Breast epithelium (tissue), 4 donors: ENCODE measurements around the gene DLX6. TPM values are rescaled to one million over a fixed set of nuclear protein-coding genes. Genes with fewer than 3 reads are reported as not detected.

Source experiments
- DNase-seq, 2 donors: peaks; one replicate each; pipeline ENCODE4 v3.0.0-alpha.2; 2019; ENCODE audit warnings: low spot score in 2 of 2
- H3K27ac ChIP-seq, 2 donors: fragments of 200-600 bp; sonication (generic) in 1 of 2; one replicate each; pipeline ENCODE4 v1.5.1; 2016 to 2019; ENCODE audit warnings: mild to moderate bottlenecking in 1 of 2
- H3K27me3 ChIP-seq, 2 donors: fragments of 200-600 bp; sonication (generic) in 1 of 2; one replicate each; pipeline versions ENCODE4 v1.5.1 to v1.6.0; 2017 to 2019; ENCODE audit warnings: control low read depth in 1 of 2, mild to moderate bottlenecking in 1 of 2
- H3K36me3 ChIP-seq: fragments of 200-600 bp; one replicate; pipeline ENCODE4 v1.5.1; 2019
- H3K4me1 ChIP-seq, 2 donors: fragments of 200-600 bp; sonication (generic); one replicate each; pipeline ENCODE4 v1.5.1; 2016 to 2019; ENCODE audit warnings: control low read depth in 1 of 2
- H3K4me3 ChIP-seq, 3 donors: fragments of 200-600 bp; sonication (generic); 1 replicate in 2 of 3; 2 replicates in 1 of 3; pipeline ENCODE4 v1.5.1; 2016 to 2019; ENCODE audit warnings: mild to moderate bottlenecking in 3 of 3, moderate library complexity in 2 of 3
- H3K9me3 ChIP-seq, 2 donors: fragments of 200-600 bp; sonication (generic) in 1 of 2; one replicate each; pipeline ENCODE4 v1.5.1; 2016 to 2019; ENCODE audit warnings: control low read depth in 1 of 2
- CTCF ChIP-seq, 3 donors: fragments of 450-650 bp; IDR thresholded peaks; one replicate each; pipeline ENCODE4 v1.5.1; 2016 to 2017; ENCODE audit warnings: antibody characterized with exemption in 3 of 3, mild to moderate bottlenecking in 3 of 3, moderate library complexity in 3 of 3
- POLR2A ChIP-seq: fragments of 450-650 bp; IDR thresholded peaks from one replicate; pipeline ENCODE4 v1.6.1; 2016; ENCODE audit warnings: antibody characterized with exemption, mild to moderate bottlenecking, moderate library complexity
- POLR2AphosphoS5 ChIP-seq, 3 donors: sonication (generic); formaldehyde crosslinking; IDR thresholded peaks; one replicate each; pipeline ENCODE4 v1.6.1; 2017; ENCODE audit warnings: antibody characterized with exemption in 3 of 3
- intact Hi-C: fragments of 100-400 bp; cut with DNase I; formaldehyde crosslinking; loops from one replicate; pipeline ENCODE4 v1.15.1; 2023; ENCODE audit warnings: low total_unique reads
- total RNA-seq, 3 donors: library from RNA; depleted of rRNA; stranded (reverse); fragments of >200 nt; gene quantifications; one replicate each; pipeline ENCODE4 v1.1.0, GENCODE V29; 2016

Gene DLX6
- total RNA-seq, 3 donors from 2014 or later, result under 0.01 TPM; not detected in 2

- Histone ChIP-seq H3K4me3 (no peak overlapping the region), H3K4me1 (no peaks in the 10 kb centered on the region), H3K27ac (no peak overlapping the region), H3K36me3 (no peaks in the 10 kb centered on the region), H3K27me3 (peaks cover 8 to 98% of the 10 kb centered on the region in 2 donors), H3K9me3 (no peaks in the 10 kb centered on the region)
- no peak for DNase-seq
- no peak for TF ChIP-seq POLR2A
- no peak for TF ChIP-seq POLR2AphosphoS5 (IDR thresholded peaks at IDR 0.05)
- TF ChIP-seq CTCF (IDR thresholded peaks at IDR 0.05), result no peak
- intact Hi-C loops, result loop anchor here (5.0 kb wide), 1 partner anchor 510 kb away; no protein-coding TSS in a partner anchor
Observed at GRCh38 chr7:97007583-97007861, 2.2 kb downstream of the DLX6 start.

- Histone ChIP-seq H3K9me3 (no peaks in the 10 kb centered on the region), H3K4me3 (no peak overlapping the region), H3K27ac (no peak overlapping the region), H3K27me3 (peaks cover 8 to 98% of the 10 kb centered on the region in 2 donors), H3K36me3 (no peaks in the 10 kb centered on the region), H3K4me1 (no peaks in the 10 kb centered on the region)
- no peak for DNase-seq
- TF ChIP-seq POLR2A (no peak), POLR2AphosphoS5 (IDR thresholded peaks at IDR 0.05) (no peak), CTCF (IDR thresholded peaks at IDR 0.05) (no peak)
- intact Hi-C loops, result loop anchor here (5.0 kb wide), 1 partner anchor 509 kb away; no protein-coding TSS in a partner anchor
Observed at GRCh38 chr7:97008275-97008917, 3.0 kb downstream of the DLX6 start.

- intact Hi-C loops, result loop anchor here (5.0 kb wide), 1 partner anchor 507 kb away; no protein-coding TSS in a partner anchor
Observed at GRCh38 chr7:97009753-97010732, 4.7 kb downstream of the DLX6 start.

GRCh38 chr7:97011104-97011503 lies 5.8 kb downstream of the DLX6 start:
- no peak for DNase-seq
- no peaks in the 10 kb centered on the region for H3K36me3 ChIP-seq
- H3K27me3 ChIP-seq, result peaks cover 3 to 98% of the 10 kb centered on the region in 2 donors
- H3K9me3 ChIP-seq, result no peaks in the 10 kb centered on the region
- no peak overlapping the region for H3K27ac ChIP-seq
- intact Hi-C loops, result no loop called here
- H3K4me3 ChIP-seq, result no peak overlapping the region
- H3K4me1 ChIP-seq, result no peaks in the 10 kb centered on the region
- no peak for TF ChIP-seq CTCF (IDR thresholded peaks at IDR 0.05)
- no peak for TF ChIP-seq POLR2A
- no peak for TF ChIP-seq POLR2AphosphoS5 (IDR thresholded peaks at IDR 0.05)

More at GRCh38 chr7:97009753-97010732, 4.7 kb downstream of the DLX6 start:
- H3K27me3 ChIP-seq, result peaks cover 6 to 98% of the 10 kb centered on the region in 2 donors
- H3K4me3 ChIP-seq, result no peak overlapping the region
- H3K36me3 ChIP-seq, result no peaks in the 10 kb centered on the region
- H3K9me3 ChIP-seq, result no peaks in the 10 kb centered on the region
- TF ChIP-seq POLR2A (no peak), CTCF (IDR thresholded peaks at IDR 0.05) (no peak), POLR2AphosphoS5 (IDR thresholded peaks at IDR 0.05) (no peak)
- H3K4me1 ChIP-seq, result no peaks in the 10 kb centered on the region
- no peak for DNase-seq
- no peak overlapping the region for H3K27ac ChIP-seq
